GM18505 (cell line): ENCODE results near the gene PTGER1.

Experiments used
- ATAC-seq: cut with Tn5 transposase; IDR thresholded peaks from one replicate; pipeline ENCODE4 v1.9.1; 2021; ENCODE audit not compliant: unreplicated experiment
- POLR2A ChIP-seq: IDR thresholded peaks from 4 replicates; pipeline ENCODE4 v1.6.1; 2011; ENCODE audit warnings: borderline replicate concordance; ENCODE audit not compliant: insufficient read depth, insufficient read length; ENCODE audit errors: extremely low read depth

PTGER1 gene

DNA sequence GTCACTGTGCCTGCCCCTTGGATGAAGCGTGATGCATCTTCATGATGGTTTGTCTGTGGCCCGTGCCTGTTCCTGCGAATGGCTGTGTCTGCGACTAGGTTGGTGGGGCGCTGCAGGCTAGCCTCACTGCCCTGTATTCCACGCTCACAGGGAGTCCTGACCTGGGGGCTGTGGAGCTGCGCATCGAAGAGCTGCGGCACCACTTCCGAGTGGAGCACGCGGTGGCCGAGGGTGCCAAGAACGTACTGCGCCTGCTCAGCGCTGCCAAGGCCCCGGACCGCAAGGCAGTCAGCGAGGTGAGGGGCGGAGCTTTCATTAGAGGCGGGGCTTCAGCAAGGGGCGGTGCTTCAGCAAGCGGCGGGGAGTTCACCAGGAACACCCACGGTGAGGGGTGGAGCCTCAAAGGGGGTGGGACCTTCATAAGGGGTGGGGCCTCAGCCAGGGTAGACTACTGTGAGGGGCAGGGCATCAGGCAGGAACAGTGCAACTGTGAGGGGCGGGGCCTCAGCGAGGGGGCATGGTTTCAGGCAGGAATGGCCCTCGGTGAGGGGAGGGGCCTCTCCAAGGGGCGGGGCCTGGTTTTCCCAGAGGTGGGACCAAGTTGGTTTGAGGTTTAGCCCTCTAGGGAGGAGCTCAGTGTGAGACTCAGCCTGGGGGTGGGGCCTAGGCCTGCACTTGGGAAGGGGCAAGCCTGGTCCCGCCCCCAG lies 24.8 kb downstream of the PTGER1 start:
- ATAC-seq, result no peak
- TF ChIP-seq POLR2A, result no peak

DNA sequence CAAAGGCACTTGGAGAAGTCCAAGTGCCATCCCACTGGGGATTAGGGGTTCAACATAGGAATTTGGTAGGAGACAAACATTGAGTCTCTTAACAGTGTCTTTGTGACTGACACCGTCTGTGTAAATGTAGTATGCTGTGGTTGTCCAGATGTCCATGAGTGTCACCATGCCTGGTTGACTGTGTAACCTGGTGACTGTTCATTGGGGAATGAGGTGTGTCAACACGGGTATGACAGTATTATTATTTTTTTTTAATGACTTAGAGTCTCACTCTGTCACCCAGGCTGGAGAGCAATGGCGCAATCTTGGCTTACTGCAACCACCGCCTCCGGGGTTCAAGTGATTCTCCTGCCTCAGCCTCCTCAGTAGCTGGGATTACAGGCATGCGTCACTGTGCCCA lies 25.8 kb downstream of the PTGER1 start:
- no peak for TF ChIP-seq POLR2A
- ATAC-seq, result no peak

DNA sequence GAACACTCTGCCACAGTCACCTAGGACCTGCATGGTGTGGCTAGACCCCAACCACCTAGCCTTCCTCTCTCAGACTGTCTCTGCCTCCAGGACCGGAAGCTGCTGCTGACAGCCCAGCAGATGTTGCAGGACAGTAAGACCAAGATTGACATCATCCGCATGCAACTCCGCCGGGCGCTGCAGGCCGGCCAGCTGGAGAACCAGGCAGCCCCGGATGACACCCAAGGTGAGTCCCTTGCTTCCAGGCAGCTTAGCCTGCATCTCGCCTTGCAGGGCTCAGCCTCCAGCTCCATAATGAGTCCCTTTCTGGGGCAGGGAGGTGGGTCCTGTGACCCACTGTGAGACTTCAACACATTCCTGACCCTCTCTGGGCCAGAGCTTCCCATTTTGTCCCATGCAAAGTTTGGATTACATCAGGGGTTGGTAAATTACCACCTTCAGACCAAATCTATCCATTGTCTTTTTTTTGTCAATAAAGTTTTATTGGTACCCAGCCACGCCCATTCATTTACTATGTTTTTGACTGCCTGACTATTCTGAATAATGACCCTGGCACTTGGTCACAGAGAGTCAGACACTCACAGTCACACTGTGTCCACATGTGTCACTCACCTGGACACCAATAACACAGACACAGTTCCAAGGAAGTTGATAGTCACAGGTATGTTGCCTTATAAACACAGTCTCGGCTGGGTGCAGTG lies 28.7 kb downstream of the PTGER1 start:
- no peak for TF ChIP-seq POLR2A
- ATAC-seq, result no peak

DNA sequence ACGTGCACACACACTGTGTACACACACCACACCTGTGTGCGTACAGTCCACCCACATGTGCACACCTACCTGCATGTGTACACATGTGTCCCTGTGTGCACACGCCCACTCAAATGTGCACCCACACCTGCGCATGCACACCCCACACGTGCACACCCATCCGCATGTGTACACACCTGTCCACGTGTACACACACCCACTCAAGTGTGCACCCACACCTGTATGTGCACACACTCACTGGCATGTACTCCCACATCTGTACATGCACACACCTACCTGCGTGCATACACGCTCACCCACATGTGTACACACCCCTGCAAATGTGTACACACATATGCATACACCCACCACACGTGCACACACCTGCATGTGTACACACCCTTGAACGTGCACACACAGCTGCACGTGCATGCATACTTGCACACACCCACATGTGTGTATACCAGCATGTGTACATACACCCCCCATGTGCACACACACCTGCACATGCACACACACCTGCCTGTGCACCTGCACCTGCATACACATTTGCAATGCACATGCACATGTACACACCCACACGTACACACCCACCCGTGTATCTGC lies 31.4 kb downstream of the PTGER1 start:
- no peak for TF ChIP-seq POLR2A
- ATAC-seq, result no peak

DNA sequence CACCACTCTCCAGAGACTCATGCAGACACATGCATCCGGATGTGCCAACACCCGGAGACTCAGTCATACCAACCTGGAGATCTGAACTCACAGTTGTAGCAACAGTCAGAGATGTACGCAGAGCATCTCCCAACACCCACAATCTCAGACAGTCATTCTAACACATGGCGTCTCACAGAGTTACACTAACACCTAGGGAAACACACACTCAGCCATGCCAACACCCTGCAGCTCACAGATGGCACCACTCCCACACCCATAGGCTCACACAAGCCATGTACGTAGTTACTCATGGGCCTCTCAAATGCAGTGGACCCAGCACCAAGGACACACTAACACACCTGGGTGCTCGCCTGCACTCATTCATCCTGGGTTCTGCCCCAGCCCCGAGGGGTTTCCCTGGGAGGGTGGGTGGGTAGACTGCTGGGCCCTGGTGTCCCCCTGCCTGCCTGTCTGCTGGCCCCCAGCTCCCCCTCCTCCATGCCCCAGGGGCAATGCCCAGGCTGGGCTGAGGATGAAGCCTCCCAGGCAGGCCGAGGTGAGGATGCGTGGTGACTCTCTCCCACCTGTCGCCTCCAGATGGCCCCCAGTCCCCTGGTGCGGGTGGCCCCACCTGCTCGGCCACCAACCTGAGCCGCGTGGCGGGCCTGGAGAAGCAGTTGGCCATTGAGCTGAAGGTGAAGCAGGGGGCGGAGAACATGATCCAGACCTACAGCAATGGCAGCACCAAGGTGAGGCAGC lies 32.1 kb downstream of the PTGER1 start:
- TF ChIP-seq POLR2A, result no peak
- no peak for ATAC-seq

DNA sequence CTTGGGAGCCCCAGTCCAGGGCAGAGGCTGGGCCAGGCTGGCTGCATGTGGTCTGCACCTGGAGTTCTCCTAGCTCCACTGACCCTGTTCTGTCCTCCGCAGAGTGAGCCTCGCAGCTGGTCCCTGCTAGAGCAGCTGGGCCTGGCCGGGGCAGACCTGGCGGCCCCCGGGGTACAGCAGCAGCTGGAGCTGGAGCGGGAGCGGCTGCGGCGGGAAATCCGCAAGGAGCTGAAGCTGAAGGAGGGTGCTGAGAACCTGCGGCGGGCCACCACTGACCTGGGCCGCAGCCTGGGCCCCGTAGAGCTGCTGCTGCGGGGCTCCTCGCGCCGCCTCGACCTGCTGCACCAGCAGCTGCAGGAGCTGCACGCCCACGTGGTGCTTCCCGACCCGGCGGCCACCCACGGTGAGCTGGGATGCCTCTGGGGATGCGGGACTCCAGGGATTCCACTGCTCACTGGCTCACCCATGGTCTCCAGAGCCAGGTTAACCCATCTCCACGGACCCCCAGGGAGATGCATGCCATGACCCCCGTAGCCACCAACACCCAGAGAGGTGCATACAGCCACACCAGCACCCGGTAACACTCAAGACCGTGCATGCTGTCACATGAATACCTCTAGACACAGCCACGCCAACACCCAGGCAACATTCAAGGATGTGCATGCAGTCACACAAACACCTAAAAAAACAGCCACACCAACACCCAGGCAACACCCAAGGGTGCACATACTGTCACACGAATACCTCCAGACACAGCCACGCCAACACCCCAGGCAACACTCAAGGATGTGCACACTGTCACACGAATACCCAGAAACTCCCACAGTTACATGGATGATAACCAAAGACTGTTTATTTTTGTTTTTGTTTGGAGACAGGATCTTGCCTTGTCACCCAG lies 33.9 kb downstream of the PTGER1 start:
- no peak for ATAC-seq

DNA sequence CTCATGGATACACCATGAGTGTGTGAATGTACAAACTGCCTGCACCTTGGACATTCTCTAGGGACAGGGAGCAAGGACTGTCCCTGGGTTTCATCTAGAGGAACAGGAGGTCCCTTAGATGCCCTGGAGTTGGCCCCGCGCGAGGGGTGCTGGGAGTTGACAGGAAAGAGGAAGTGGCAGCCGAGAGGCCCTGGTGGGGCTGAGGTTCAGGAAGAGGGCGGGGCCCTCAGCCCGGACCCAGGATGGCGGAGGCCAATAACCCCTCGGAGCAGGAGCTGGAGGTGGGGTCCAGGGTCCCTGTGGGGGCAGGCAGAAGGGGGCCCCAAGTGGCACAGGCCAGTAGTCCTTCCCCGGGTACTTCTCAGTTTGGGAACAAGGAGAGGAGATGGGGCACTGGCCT lies 35.1 kb downstream of the PTGER1 start:
- peak; percentile 83 for TF ChIP-seq POLR2A
- ATAC-seq, result peak; percentile 65

More for the DNA sequence above, 33.9 kb downstream of the PTGER1 start:
- TF ChIP-seq POLR2A, result no peak

DNA sequence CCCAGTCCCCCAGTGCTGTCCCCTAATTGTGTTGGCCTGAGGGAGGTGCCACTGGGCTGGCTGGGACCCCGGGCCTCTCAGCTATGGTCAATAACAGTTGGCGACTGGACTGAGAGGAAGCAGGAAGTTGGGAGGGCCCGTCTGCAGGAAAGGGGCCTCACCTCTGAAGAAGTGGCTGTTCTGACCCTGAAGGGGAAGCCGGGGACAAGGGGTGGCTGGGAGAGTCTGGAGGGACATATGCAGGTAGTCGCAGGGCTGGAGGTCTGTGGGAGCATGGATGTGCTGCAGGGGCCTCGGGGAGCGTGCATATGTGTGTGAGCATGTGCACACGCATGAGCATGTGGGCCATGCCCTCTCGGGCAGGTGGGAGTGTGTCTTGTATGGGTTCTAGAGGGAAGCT lies 36.1 kb downstream of the PTGER1 start:
- TF ChIP-seq POLR2A, result no peak
- ATAC-seq, result no peak

DNA sequence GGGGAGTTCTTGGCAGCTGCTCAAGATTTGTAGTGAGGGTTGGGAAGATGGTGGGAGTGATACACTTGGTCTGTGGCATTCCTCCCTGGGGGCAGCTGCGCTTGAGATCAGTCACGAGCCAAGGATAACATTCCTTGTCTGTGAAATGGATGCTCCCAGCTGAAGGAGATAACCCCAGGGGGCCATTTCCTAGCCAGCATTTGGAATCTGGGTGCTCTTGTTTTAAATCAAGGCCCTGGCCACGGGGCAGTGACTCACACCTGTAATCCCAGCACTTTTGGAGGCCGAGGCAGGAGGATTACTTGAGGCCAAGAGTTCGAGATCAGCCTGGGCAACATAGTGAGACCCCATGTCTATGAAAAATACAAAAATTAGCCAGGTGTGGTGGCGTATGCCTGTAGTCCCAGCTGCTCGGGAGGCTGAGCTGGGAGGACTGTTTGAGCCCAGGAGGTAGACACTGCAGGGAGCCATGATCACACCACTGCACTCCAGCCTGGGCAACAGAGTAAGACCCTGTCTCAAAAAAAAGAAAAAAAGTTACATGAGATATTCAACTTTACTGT lies 37.5 kb downstream of the PTGER1 start:
- TF ChIP-seq POLR2A, result no peak

DNA sequence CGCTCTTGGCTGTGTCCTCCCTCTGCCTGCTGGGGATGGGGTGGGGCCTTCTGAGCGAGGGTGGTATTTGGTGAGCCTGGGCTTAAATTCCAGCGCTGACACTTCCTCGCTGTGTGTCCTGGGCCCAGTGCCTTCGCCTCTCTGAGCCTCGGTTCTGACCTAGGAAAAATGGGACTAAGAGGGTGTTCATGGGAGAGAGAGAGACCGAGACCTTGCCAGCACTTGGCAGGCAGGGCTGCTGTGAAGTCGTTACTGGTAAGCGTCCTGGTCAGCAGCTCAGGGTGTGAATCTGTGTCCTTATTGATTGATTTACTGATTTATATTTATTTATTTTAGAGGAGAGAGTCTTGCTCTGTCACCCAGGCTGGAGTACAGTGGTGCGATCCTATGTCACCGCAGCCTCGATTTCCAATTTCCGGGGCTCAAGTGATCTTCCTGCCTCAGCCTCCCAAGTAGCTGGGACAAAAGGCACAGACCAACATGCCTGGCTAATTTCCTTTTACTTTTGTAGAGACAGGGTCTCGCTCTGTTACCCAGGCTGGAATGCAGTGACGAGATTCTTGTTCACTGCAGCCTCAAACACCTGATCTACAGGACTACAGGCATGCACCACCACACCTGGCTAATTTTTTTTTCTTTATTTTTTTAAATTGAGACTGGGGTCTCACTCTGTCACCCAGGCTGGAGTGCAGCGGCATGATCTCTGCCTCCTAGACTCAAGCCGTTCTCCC lies 39.7 kb downstream of the PTGER1 start:
- no peak for ATAC-seq
- no peak for TF ChIP-seq POLR2A

More for the DNA sequence above, 37.5 kb downstream of the PTGER1 start:
- no peak for ATAC-seq

DNA sequence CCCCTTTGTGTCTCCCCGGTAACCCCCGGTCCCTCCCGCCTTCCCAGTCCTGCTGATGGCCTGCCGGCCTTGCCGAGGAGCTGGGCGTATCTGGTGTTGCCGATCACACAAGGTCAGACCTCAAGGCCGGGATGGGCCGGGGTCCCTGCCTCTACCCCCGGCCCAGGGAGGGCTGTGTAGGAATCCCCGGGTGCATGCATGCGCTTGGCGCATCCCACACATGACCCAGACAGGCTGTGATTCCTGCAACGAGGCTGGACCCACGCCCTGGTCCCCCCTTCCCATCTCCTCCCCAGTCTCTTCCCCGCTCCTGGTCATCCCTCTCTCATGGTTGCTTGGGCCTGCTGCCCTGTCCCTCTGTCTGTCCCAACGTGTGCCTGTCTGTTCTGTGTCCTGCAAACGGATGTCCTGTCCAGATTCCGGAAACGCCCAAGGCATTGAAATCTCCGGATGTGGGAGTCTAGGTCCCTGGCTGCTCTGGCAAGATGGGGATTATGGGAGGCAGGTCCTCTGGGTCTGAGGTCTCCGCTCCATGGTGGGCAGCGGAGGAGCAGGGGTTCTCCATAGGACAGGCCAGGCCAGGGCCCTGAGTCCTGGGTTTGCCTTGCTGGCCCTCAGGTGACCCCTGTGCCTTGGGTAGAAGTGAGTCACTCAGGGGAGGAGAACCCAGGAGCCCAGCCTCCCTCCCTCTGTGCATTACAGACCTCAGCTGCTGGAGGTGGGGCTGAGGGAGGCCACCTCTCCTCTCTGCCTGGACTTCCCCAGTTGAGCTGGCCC lies 40.4 kb downstream of the PTGER1 start:
- ATAC-seq, result no peak
- TF ChIP-seq POLR2A, result no peak
